Astrocyte (in vitro differentiated cells and primary cell): ENCODE results near the gene KRTAP1-4. TPM values are rescaled to one million over a fixed set of nuclear protein-coding genes. Genes with fewer than 3 reads are reported as not detected.

Experiments
- DNase-seq: peaks from one replicate; pipeline ENCODE4 v3.0.0-alpha.2; 2010; ENCODE audit warnings: low read depth
- FAIRE-seq: peaks from 2 replicates; lab custom pipeline; 2011; peaks lifted over from hg19 to GRCh38; lab: Jason Lieb, UNC
- H2AFZ ChIP-seq: 2 replicates; pipeline ENCODE4 v1.6.0; 2012; ENCODE audit warnings: low read depth, low read length, inconsistent platforms
- H3K27ac ChIP-seq: 2 replicates; pipeline ENCODE4 v1.5.1; 2011; ENCODE audit warnings: low read depth, low read length, inconsistent platforms
- H3K27me3 ChIP-seq: 2 replicates; pipeline ENCODE4 v1.6.0; 2011; ENCODE audit warnings: low read length, inconsistent platforms; ENCODE audit not compliant: insufficient read depth
- H3K36me3 ChIP-seq: 2 replicates; pipeline ENCODE4 v1.5.1; 2011; ENCODE audit warnings: low read length, inconsistent platforms; ENCODE audit not compliant: insufficient read depth
- H3K4me1 ChIP-seq: 2 replicates; pipeline ENCODE4 v1.5.1; 2011; ENCODE audit warnings: low read length, inconsistent platforms; ENCODE audit not compliant: insufficient read depth
- H3K4me2 ChIP-seq: 2 replicates; pipeline ENCODE4 v1.6.0; 2012; ENCODE audit warnings: low read length, inconsistent platforms
- H3K4me3 ChIP-seq: 2 replicates; pipeline ENCODE4 v1.5.1; 2011; ENCODE audit warnings: low read depth, mild to moderate bottlenecking, low read length, inconsistent platforms; ENCODE audit not compliant: insufficient read depth
- H3K79me2 ChIP-seq: 2 replicates; pipeline ENCODE4 v1.6.0; 2012; ENCODE audit warnings: mild to moderate bottlenecking, low read length, inconsistent platforms; ENCODE audit not compliant: insufficient read depth
- H3K9ac ChIP-seq: 2 replicates; pipeline ENCODE4 v1.6.0; 2012; ENCODE audit warnings: mild to moderate bottlenecking, low read length, inconsistent platforms
- H3K9me3 ChIP-seq: 2 replicates; pipeline ENCODE4 v1.5.1; 2012; ENCODE audit warnings: low read depth, mild to moderate bottlenecking, low read length, inconsistent platforms; ENCODE audit not compliant: insufficient read depth
- H4K20me1 ChIP-seq: 2 replicates; pipeline ENCODE4 v1.6.0; 2012; ENCODE audit warnings: low read length, inconsistent platforms; ENCODE audit not compliant: insufficient read depth
- H3K27ac Mint-ChIP-seq: one replicate; pipeline ENCODE4 v1.8.0; 2021; ENCODE audit warnings: mild to moderate bottlenecking, mixed read lengths; ENCODE audit not compliant: unreplicated experiment
- H3K27me3 Mint-ChIP-seq: one replicate; pipeline ENCODE4 v1.8.0; 2021; ENCODE audit warnings: low read depth, mixed read lengths; ENCODE audit not compliant: unreplicated experiment
- H3K36me3 Mint-ChIP-seq: one replicate; pipeline ENCODE4 v1.8.0; 2021; ENCODE audit warnings: low read depth, mixed read lengths; ENCODE audit not compliant: unreplicated experiment
- H3K4me1 Mint-ChIP-seq: one replicate; pipeline ENCODE4 v1.8.0; 2021; ENCODE audit warnings: low read depth, mixed read lengths; ENCODE audit not compliant: unreplicated experiment
- H3K4me3 Mint-ChIP-seq: one replicate; pipeline ENCODE4 v1.8.0; 2021; ENCODE audit warnings: mild to moderate bottlenecking, moderate library complexity, mixed read lengths; ENCODE audit not compliant: unreplicated experiment
- H3K9me3 Mint-ChIP-seq: one replicate; pipeline ENCODE4 v1.8.0; 2021; ENCODE audit warnings: mild to moderate bottlenecking, mixed read lengths; ENCODE audit not compliant: unreplicated experiment
- EZH2 ChIP-seq: IDR thresholded peaks from 2 replicates; pipeline ENCODE4 v1.6.1; 2012; ENCODE audit warnings: mild to moderate bottlenecking, low read length, inconsistent platforms; ENCODE audit not compliant: insufficient read depth
- total RNA-seq: library from RNA; stranded (reverse); gene quantifications from 2 replicates; pipeline ENCODE4 v1.2.1, GENCODE V29; 2021
- TF ChIP-seq, protein P1 (sequence below): IDR thresholded peaks from 2 replicates; pipeline ENCODE4 v1.5.1; 2011; ENCODE audit warnings: low read depth, mild to moderate bottlenecking, inconsistent platforms, low read length, moderate library complexity; ENCODE audit not compliant: insufficient read depth

Gene KRTAP1-4
- total RNA-seq, 1 donor from 2014 or later, result not detected

DNA sequence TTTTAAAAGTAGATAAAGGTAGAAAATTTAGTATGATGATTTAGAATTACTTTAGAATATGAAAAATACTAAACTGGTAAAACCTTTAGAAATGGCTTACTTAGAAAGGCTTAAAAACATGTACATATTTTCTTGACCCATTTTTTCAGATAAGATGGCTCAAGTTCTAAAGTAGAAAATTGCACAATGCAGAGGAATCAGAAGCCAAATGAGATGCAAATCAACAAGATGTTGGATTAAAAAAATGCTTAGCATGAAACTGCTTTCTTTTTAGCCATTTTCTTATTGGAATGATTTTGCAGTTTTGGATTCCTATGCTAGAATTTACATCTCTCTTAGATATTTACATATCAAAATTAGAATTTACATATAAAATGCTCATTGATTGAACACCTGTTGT lies 19.6 kb downstream of the KRTAP1-4 start:
- Histone ChIP-seq H4K20me1 (no peaks in the 10 kb centered on the region), H3K9ac (no peak overlapping the region), H3K4me1 (no peaks in the 10 kb centered on the region), H3K9me3 (no peaks in the 10 kb centered on the region), H3K27ac (no peak overlapping the region), H2AFZ (no peak overlapping the region), H3K4me2 (no peak overlapping the region), H3K4me3 (no peak overlapping the region), H3K27me3 (no peaks in the 10 kb centered on the region), H3K36me3 (no peaks in the 10 kb centered on the region), H3K79me2 (no peaks in the 10 kb centered on the region)
- peaks cover 2% of the 10 kb centered on the region for H3K27me3 Mint-ChIP-seq
- no peak overlapping the region for H3K27ac Mint-ChIP-seq
- TF ChIP-seq EZH2, result no peak
- TF ChIP-seq, protein P1, sequence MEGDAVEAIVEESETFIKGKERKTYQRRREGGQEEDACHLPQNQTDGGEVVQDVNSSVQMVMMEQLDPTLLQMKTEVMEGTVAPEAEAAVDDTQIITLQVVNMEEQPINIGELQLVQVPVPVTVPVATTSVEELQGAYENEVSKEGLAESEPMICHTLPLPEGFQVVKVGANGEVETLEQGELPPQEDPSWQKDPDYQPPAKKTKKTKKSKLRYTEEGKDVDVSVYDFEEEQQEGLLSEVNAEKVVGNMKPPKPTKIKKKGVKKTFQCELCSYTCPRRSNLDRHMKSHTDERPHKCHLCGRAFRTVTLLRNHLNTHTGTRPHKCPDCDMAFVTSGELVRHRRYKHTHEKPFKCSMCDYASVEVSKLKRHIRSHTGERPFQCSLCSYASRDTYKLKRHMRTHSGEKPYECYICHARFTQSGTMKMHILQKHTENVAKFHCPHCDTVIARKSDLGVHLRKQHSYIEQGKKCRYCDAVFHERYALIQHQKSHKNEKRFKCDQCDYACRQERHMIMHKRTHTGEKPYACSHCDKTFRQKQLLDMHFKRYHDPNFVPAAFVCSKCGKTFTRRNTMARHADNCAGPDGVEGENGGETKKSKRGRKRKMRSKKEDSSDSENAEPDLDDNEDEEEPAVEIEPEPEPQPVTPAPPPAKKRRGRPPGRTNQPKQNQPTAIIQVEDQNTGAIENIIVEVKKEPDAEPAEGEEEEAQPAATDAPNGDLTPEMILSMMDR, result no peak
- no peak for FAIRE-seq
- no peaks in the 10 kb centered on the region for H3K9me3 Mint-ChIP-seq
- H3K4me1 Mint-ChIP-seq, result no peaks in the 10 kb centered on the region
- H3K36me3 Mint-ChIP-seq, result no peaks in the 10 kb centered on the region
- no peak overlapping the region for H3K4me3 Mint-ChIP-seq
- DNase-seq, result no peak

DNA sequence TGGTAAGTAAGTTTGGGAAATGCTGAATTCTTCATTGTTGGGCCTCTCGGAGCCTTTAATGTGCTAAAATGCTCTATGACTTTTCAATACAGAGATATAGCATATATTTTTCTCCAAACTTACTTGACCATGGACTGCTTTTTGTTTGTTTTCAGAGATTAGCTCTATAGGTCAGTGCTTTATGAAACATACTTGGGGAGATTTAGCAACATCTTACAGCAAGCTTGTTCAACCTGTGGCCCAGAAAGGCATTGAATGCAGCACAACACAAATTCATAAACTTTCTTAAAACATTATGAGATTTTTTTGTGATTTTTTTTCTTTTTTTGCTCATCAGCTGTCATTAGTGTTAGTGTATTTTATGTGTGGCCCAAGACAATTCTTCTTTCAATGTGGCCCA lies 20.1 kb downstream of the KRTAP1-4 start:
- peaks cover 2% of the 10 kb centered on the region for H3K27me3 Mint-ChIP-seq
- no peaks in the 10 kb centered on the region for H3K4me1 Mint-ChIP-seq
- DNase-seq (no peak), FAIRE-seq (no peak)
- H4K20me1 ChIP-seq, result no peaks in the 10 kb centered on the region
- TF ChIP-seq, protein P1, result no peak
- no peaks in the 10 kb centered on the region for H3K36me3 Mint-ChIP-seq
- H3K36me3 ChIP-seq, result no peaks in the 10 kb centered on the region
- H3K9me3 ChIP-seq, result no peaks in the 10 kb centered on the region
- no peaks in the 10 kb centered on the region for H3K79me2 ChIP-seq
- H2AFZ ChIP-seq, result no peak overlapping the region
- H3K9ac ChIP-seq, result no peak overlapping the region
- H3K27ac ChIP-seq, result no peak overlapping the region
- H3K4me3 Mint-ChIP-seq, result no peak overlapping the region
- no peaks in the 10 kb centered on the region for H3K4me1 ChIP-seq
- no peak overlapping the region for H3K27ac Mint-ChIP-seq
- no peak overlapping the region for H3K4me2 ChIP-seq
- no peaks in the 10 kb centered on the region for H3K27me3 ChIP-seq
- no peak overlapping the region for H3K4me3 ChIP-seq
- H3K9me3 Mint-ChIP-seq, result no peaks in the 10 kb centered on the region

GRCh38 chr17:41009301-41009760 lies 20.7 kb downstream of the KRTAP1-4 start:
- Histone ChIP-seq H3K4me3 (no peak overlapping the region), H3K9ac (no peak overlapping the region), H4K20me1 (no peaks in the 10 kb centered on the region), H3K79me2 (no peaks in the 10 kb centered on the region), H3K9me3 (no peaks in the 10 kb centered on the region), H3K27ac (no peak overlapping the region), H2AFZ (no peak overlapping the region), H3K4me1 (no peaks in the 10 kb centered on the region), H3K27me3 (no peaks in the 10 kb centered on the region), H3K4me2 (no peak overlapping the region), H3K36me3 (no peaks in the 10 kb centered on the region)
- no peaks in the 10 kb centered on the region for H3K36me3 Mint-ChIP-seq
- no peak overlapping the region for H3K4me3 Mint-ChIP-seq
- FAIRE-seq (peak; percentile 26), DNase-seq (no peak)
- H3K9me3 Mint-ChIP-seq, result no peaks in the 10 kb centered on the region
- no peaks in the 10 kb centered on the region for H3K4me1 Mint-ChIP-seq
- peaks cover 2% of the 10 kb centered on the region for H3K27me3 Mint-ChIP-seq
- TF ChIP-seq, protein P1, result no peak
- TF ChIP-seq EZH2, result no peak
- no peak overlapping the region for H3K27ac Mint-ChIP-seq
